Measurements from ENCODE around the gene SLC3A2.
"Not testable (repeated sequence)": the region's sequence is repeated elsewhere in the genome, so short reads cannot be mapped to it uniquely, and the experiment has no call there.

Gene SLC3A2

GRCh38 chr11:62856333-62856895 lies 24.3 kb upstream of the SLC3A2 start:
- Histone ChIP-seq H3K27ac (ENCODE audit: insufficient read depth in 1 of 2, low read depth in 1 of 2, low read length in 2 of 2, poor library complexity in 1 of 2, severe bottlenecking in 2 of 2) (peak overlapping the region in 1 of 2 experiments; percentile 91), H3K4me1 (ENCODE audit: control extremely low read depth in 1 of 4, control insufficient read depth in 4 of 4, insufficient read depth in 4 of 4, low read length in 3 of 4) (peaks cover 25 to 60% (median 38%) of the 10 kb centered on the region in 4 experiments), H3K9me3 (ENCODE audit: control extremely low read depth in 1 of 5, control insufficient read depth in 4 of 5, insufficient read depth in 2 of 5, low read depth in 1 of 5, low read length in 4 of 5) (no peaks in the 10 kb centered on the region), H3K27me3 (replicated peaks in 2 of 5; ENCODE audit: control insufficient read depth in 4 of 5, insufficient read depth in 5 of 5, low read length in 4 of 5) (no peaks in the 10 kb centered on the region), H3K36me3 (ENCODE audit: control insufficient read depth in 4 of 4, insufficient read depth in 4 of 4, low read length in 3 of 4) (peaks cover 12 to 39% (median 22%) of the 10 kb centered on the region in 4 experiments), H3K4me3 (ENCODE audit: control insufficient read depth in 1 of 7, extremely low read depth in 1 of 7, insufficient read depth in 4 of 7, low read depth in 2 of 7, low read length in 6 of 7) (peak overlapping the region; percentile 11 to 100 (median 97))
- 4% methylated on average over 17 of the region's 20 CpGs for WGBS (ENCODE audit: insufficient coverage)
- POLR2A ChIA-PET, result interaction anchor here (0.5 to 9.1 kb wide), 8 partner anchors 15 to 191 kb away, joined by 3 to 121 read pairs (median 4); partner anchors contain the start of genes C11orf98, CSKMT, LBHD1 and STX5
- CTCF ChIA-PET, result interaction anchor here (0.8 to 2.3 kb wide), 7 partner anchors 11 to 179 kb away, joined by 3 to 10 read pairs (median 3); partner anchors contain the start of genes SLC3A2 and TMEM179B
- peak in 1 of 3 donors; percentile 21 for DNase-seq

DNA sequence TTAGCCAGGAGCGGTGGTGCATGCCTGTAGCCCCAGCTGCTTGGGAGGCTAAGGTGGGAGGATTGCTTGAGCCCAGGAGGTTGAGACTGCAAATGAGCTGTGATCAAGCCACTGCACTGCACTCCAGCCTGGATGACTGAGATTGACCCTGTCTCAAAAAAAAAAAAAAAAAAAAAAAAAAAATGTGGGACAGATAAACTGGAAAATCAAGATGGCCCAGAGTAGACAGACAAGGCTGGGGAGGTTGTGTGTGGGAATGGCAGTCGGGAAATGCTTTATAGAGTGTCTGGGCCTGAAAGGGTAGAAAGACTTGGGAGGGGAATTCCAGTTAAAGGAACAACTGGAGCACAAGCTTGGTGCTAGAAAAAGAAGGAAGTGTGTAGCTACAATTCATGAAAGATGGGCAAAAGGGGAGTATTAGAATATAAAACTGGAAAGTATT lies 23.1 kb upstream of the SLC3A2 start:
- H3K9me3 ChIP-seq (ENCODE audit: control extremely low read depth in 1 of 5, control insufficient read depth in 4 of 5, insufficient read depth in 2 of 5, low read depth in 1 of 5, low read length in 4 of 5), result no peaks in the 10 kb centered on the region
- H3K4me1 ChIP-seq (ENCODE audit: control extremely low read depth in 1 of 4, control insufficient read depth in 4 of 4, insufficient read depth in 4 of 4, low read length in 3 of 4), result peaks cover 25 to 65% (median 40%) of the 10 kb centered on the region in 4 experiments
- H3K36me3 ChIP-seq (ENCODE audit: control insufficient read depth in 4 of 4, insufficient read depth in 4 of 4, low read length in 3 of 4), result peaks cover 5 to 30% (median 15%) of the 10 kb centered on the region in 4 experiments
- POLR2A ChIA-PET, result interaction anchor here (9.1 kb wide), 1 partner anchor 17 kb away, joined by 121 read pairs; the partner anchor contains the start of gene WDR74
- H3K27me3 ChIP-seq (replicated peaks in 2 of 5; ENCODE audit: control insufficient read depth in 4 of 5, insufficient read depth in 5 of 5, low read length in 4 of 5), result no peaks in the 10 kb centered on the region
- peak overlapping the region in 1 of 2 experiments; percentile 51 for H3K27ac ChIP-seq (ENCODE audit: insufficient read depth in 1 of 2, low read depth in 1 of 2, low read length in 2 of 2, poor library complexity in 1 of 2, severe bottlenecking in 2 of 2)
- CTCF ChIA-PET, result interaction anchor here (0.7 to 1.2 kb wide), 6 partner anchors 13 to 81 kb away, joined by 3 to 6 read pairs (median 3); partner anchors contain the start of genes SLC3A2, TEX54 and TMEM179B
- 83% methylated on average over 2 of the region's 2 CpGs for WGBS (ENCODE audit: insufficient coverage)
- DNase-seq, result no peak
- H3K4me3 ChIP-seq (ENCODE audit: control insufficient read depth in 1 of 7, extremely low read depth in 1 of 7, insufficient read depth in 4 of 7, low read depth in 2 of 7, low read length in 6 of 7), result peak overlapping the region in 2 of 7 experiments; percentile 6 to 89

GRCh38 chr11:62858201-62858600 lies 22.5 kb upstream of the SLC3A2 start:
- ChIA-PET CTCF (interaction anchor here (0.7 to 1.2 kb wide), 6 partner anchors 13 to 82 kb away, joined by 3 to 6 read pairs (median 3); partner anchors contain the start of genes SLC3A2, TEX54 and TMEM179B), POLR2A (interaction anchor here (9.1 kb wide), 1 partner anchor 17 kb away, joined by 121 read pairs; the partner anchor contains the start of gene WDR74)
- H3K9me3 ChIP-seq (ENCODE audit: control extremely low read depth in 1 of 5, control insufficient read depth in 4 of 5, insufficient read depth in 2 of 5, low read depth in 1 of 5, low read length in 4 of 5), result no peaks in the 10 kb centered on the region
- H3K36me3 ChIP-seq (ENCODE audit: control insufficient read depth in 4 of 4, insufficient read depth in 4 of 4, low read length in 3 of 4), result peaks cover 5 to 24% (median 9%) of the 10 kb centered on the region in 4 experiments
- peak overlapping the region in 1 of 7 experiments; percentile 89 for H3K4me3 ChIP-seq (ENCODE audit: control insufficient read depth in 1 of 7, extremely low read depth in 1 of 7, insufficient read depth in 4 of 7, low read depth in 2 of 7, low read length in 6 of 7)
- WGBS (ENCODE audit: insufficient coverage), result 98% methylated on average over 6 of the region's 7 CpGs
- H3K4me1 ChIP-seq (ENCODE audit: control extremely low read depth in 1 of 4, control insufficient read depth in 4 of 4, insufficient read depth in 4 of 4, low read length in 3 of 4), result peaks cover 21 to 59% (median 35%) of the 10 kb centered on the region in 4 experiments
- peak overlapping the region in 1 of 2 experiments; percentile 51 for H3K27ac ChIP-seq (ENCODE audit: insufficient read depth in 1 of 2, low read depth in 1 of 2, low read length in 2 of 2, poor library complexity in 1 of 2, severe bottlenecking in 2 of 2)
- no peaks in the 10 kb centered on the region for H3K27me3 ChIP-seq (replicated peaks in 2 of 5; ENCODE audit: control insufficient read depth in 4 of 5, insufficient read depth in 5 of 5, low read length in 4 of 5)
- no peak for DNase-seq

- CTCF ChIA-PET, result not testable (repeated sequence)
These were observed 21.4 kb upstream of the SLC3A2 start for GRCh38 chr11:62859281-62859703.

DNA sequence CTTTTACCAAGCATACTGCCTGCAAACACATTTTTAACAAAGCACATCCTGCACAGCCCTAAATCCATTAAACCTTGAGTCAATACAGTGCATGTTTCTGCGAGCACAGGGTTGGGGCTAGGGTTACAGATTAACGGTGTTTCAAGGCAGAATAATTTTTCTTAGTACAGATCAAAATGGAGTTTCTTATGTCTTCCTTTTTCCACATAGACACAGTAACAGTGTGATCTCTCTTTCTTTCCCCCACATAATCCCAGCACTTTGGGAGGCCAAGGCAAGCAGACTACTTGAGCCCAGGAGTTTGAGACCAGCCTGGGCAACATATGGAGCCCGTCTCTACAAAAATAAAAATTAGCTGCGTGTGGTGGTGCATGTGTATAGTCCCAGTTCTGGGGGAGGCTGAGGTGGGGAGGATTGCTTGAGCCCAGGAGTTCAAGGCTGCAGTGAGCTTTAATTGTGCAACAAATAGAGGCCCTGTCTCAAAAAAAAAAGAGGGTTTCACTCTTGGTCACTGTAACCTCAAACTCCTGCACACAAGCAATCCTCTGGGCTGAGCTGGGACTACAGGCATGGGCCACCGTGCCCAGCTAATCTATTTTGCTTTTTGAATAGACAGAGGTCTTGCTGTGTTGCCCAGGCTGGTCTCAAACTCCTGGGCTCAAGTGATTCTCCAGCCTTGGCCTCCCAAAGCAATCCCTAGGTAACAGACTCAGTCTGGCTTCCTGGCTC lies 19.7 kb upstream of the SLC3A2 start:
- peaks cover 0 to 9% (median 0%) of the 10 kb centered on the region in 4 experiments for H3K36me3 ChIP-seq (ENCODE audit: control insufficient read depth in 4 of 4, insufficient read depth in 4 of 4, low read length in 3 of 4)
- H3K4me3 ChIP-seq (ENCODE audit: control insufficient read depth in 1 of 7, extremely low read depth in 1 of 7, insufficient read depth in 4 of 7, low read depth in 2 of 7, low read length in 6 of 7), result no peak overlapping the region
- ChIA-PET CTCF (interaction anchor here (0.7 to 4.5 kb wide), 9 partner anchors 10 to 268 kb away, joined by 3 to 54 read pairs (median 5); partner anchors contain the start of genes NXF1 and TMEM179B), POLR2A (interaction anchor here (4.6 kb wide), 1 partner anchor 20 kb away, joined by 26 read pairs; no protein-coding TSS in a partner anchor)
- peaks cover 4 to 45% (median 16%) of the 10 kb centered on the region in 4 experiments for H3K4me1 ChIP-seq (ENCODE audit: control extremely low read depth in 1 of 4, control insufficient read depth in 4 of 4, insufficient read depth in 4 of 4, low read length in 3 of 4)
- H3K27me3 ChIP-seq (replicated peaks in 2 of 5; ENCODE audit: control insufficient read depth in 4 of 5, insufficient read depth in 5 of 5, low read length in 4 of 5), result no peaks in the 10 kb centered on the region
- 92% methylated on average over 3 of the region's 5 CpGs for WGBS (ENCODE audit: insufficient coverage)
- H3K27ac ChIP-seq (ENCODE audit: insufficient read depth in 1 of 2, low read depth in 1 of 2, low read length in 2 of 2, poor library complexity in 1 of 2, severe bottlenecking in 2 of 2), result no peak overlapping the region
- DNase-seq, result no peak
- H3K9me3 ChIP-seq (ENCODE audit: control extremely low read depth in 1 of 5, control insufficient read depth in 4 of 5, insufficient read depth in 2 of 5, low read depth in 1 of 5, low read length in 4 of 5), result no peaks in the 10 kb centered on the region

More at GRCh38 chr11:62859281-62859703, 21.4 kb upstream of the SLC3A2 start:
- Histone ChIP-seq H3K36me3 (ENCODE audit: control insufficient read depth in 4 of 4, insufficient read depth in 4 of 4, low read length in 3 of 4) (peaks cover 0 to 20% (median 2%) of the 10 kb centered on the region in 4 experiments), H3K27ac (ENCODE audit: insufficient read depth in 1 of 2, low read depth in 1 of 2, low read length in 2 of 2, poor library complexity in 1 of 2, severe bottlenecking in 2 of 2) (peak overlapping the region in 1 of 2 experiments; percentile 49), H3K4me1 (ENCODE audit: control extremely low read depth in 1 of 4, control insufficient read depth in 4 of 4, insufficient read depth in 4 of 4, low read length in 3 of 4) (peaks cover 10 to 48% (median 24%) of the 10 kb centered on the region in 4 experiments)
- H3K27me3 ChIP-seq (replicated peaks in 2 of 5; ENCODE audit: control insufficient read depth in 4 of 5, insufficient read depth in 5 of 5, low read length in 4 of 5); H3K9me3 ChIP-seq (ENCODE audit: control extremely low read depth in 1 of 5, control insufficient read depth in 4 of 5, insufficient read depth in 2 of 5, low read depth in 1 of 5, low read length in 4 of 5); H3K4me3 ChIP-seq (ENCODE audit: control insufficient read depth in 1 of 7, extremely low read depth in 1 of 7, insufficient read depth in 4 of 7, low read depth in 2 of 7, low read length in 6 of 7); DNase-seq; POLR2A ChIA-PET: not testable (repeated sequence)
- 83% methylated on average over 1 of the region's 8 CpGs for WGBS (ENCODE audit: insufficient coverage)

DNA sequence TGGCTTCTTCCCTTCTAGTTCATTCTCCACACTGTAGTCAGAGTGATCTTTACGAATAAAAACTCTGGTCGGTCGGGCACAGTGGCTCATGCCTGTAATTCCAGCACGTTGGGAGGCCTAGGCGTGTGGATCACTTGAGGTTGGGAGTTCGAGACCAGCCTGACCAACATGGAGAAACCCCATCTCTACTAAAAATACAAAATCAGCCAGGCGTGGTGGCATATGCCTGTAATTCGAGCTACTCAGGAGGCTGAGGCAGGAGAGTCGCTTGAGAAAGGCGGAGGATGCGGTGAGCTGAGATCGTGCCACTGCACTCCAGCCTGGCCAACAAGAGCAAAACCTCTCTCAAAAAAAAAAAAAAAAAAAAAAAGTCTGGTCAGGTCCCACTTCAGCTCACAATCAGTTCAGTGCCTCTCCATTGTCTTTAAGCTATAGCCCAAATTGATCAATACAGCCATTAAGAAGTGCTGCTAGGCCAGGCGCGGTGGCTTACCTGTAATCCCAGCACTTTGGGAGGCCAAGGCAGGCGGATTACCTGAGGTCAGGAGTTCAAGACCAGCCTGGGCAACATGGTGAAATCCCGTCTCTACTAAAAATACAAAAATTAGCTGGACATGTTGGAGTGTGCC lies 19.0 kb upstream of the SLC3A2 start:
- CTCF ChIA-PET, result interaction anchor here (0.6 to 4.5 kb wide), 12 partner anchors 10 to 269 kb away, joined by 3 to 54 read pairs (median 4); partner anchors contain the start of genes NXF1 and TMEM179B
- H3K4me3 ChIP-seq (ENCODE audit: control insufficient read depth in 1 of 7, extremely low read depth in 1 of 7, insufficient read depth in 4 of 7, low read depth in 2 of 7, low read length in 6 of 7); H3K27me3 ChIP-seq (replicated peaks in 2 of 5; ENCODE audit: control insufficient read depth in 4 of 5, insufficient read depth in 5 of 5, low read length in 4 of 5); H3K27ac ChIP-seq (ENCODE audit: insufficient read depth in 1 of 2, low read depth in 1 of 2, low read length in 2 of 2, poor library complexity in 1 of 2, severe bottlenecking in 2 of 2); H3K9me3 ChIP-seq (ENCODE audit: control extremely low read depth in 1 of 5, control insufficient read depth in 4 of 5, insufficient read depth in 2 of 5, low read depth in 1 of 5, low read length in 4 of 5); DNase-seq: not testable (repeated sequence)
- peaks cover 0 to 40% (median 10%) of the 10 kb centered on the region in 4 experiments for H3K4me1 ChIP-seq (ENCODE audit: control extremely low read depth in 1 of 4, control insufficient read depth in 4 of 4, insufficient read depth in 4 of 4, low read length in 3 of 4)
- WGBS (ENCODE audit: insufficient coverage), result 95% methylated on average over 13 of the region's 16 CpGs
- peaks cover 0 to 15% (median 0%) of the 10 kb centered on the region in 4 experiments for H3K36me3 ChIP-seq (ENCODE audit: control insufficient read depth in 4 of 4, insufficient read depth in 4 of 4, low read length in 3 of 4)
- POLR2A ChIA-PET, result interaction anchor here (0.5 to 4.6 kb wide), 4 partner anchors 11 to 75 kb away, joined by 3 to 26 read pairs (median 6); no protein-coding TSS in a partner anchor

Data from common myeloid progenitor, CD34-positive (primary cell).